ENCODE measurements around the gene TLE2.
A peak's percentile ranks its signal among the peaks of the same experiment; 100 is the strongest.

The TLE2 gene

DNA sequence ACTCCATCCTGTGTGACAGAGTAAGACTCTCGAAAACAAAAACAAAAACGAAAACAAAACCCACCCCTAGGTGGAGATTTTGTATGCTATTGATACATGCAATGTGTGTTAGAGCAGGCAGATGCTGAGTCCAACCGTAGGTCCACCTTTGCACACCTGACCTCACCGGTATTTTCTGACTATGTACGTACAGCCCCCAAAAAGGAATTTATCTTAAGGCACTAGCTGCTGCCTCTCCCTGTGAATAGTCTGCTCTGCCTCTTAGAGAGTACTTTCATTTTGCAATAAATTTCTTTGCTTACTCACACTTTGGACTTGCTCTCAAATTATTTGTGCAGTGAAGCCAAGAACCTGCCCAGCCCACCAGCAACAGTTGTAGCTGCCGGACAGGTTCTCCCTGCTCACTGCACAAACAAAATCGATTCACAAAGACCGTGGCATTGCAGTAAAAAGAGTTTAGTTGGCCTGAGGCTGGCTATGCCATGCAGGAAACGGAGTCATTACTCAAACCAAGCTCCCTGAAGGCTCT, 76.1 kb downstream of the TLE2 start:
- Histone ChIP-seq H2AFZ (ENCODE audit: low read length) (peak overlapping the region; percentile 74), H3K4me2 (ENCODE audit: low read depth, low read length) (peak overlapping the region; percentile 85), H3K79me2 (ENCODE audit: low read length) (no peaks in the 10 kb centered on the region), H3K27me3 (replicated peaks; ENCODE audit: insufficient read depth, low read length) (peaks cover 69% of the 10 kb centered on the region), H3K4me3 (ENCODE audit: low read length) (peak overlapping the region; percentile 50), H4K20me1 (ENCODE audit: insufficient read depth, low read length) (no peaks in the 10 kb centered on the region; the same call in 1 of the 2 replicates), H3K9ac (ENCODE audit: low read length) (no peak overlapping the region; the same call in 1 of the 2 replicates), H3K4me1 (ENCODE audit: low read length) (0 out of 2 replicates have a peak, but pooled peaks cover 2% of the 10 kb centered on the region), H3K9me3 (replicated peaks; ENCODE audit: insufficient read depth, low read length) (no peaks in the 10 kb centered on the region), H3F3A (ENCODE audit: insufficient read depth, low read length) (no peaks in the 10 kb centered on the region), H3K9me2 (replicated peaks; ENCODE audit: insufficient read depth, low read length) (no peaks in the 10 kb centered on the region), H3K36me3 (replicated peaks; ENCODE audit: insufficient read depth, low read length) (no peaks in the 10 kb centered on the region), H3K27ac (ENCODE audit: low read length) (no peak overlapping the region)
- peak; percentile 52 for DNase-seq
- TF ChIP-seq CTCF (IDR thresholded peaks at IDR 0.05; ENCODE audit: low read length) (no peak), EZH2 (optimal IDR thresholded peaks at IDR 0.05; ENCODE audit: low read depth, low read length) (no peak), EZH2phosphoT487 (IDR thresholded peaks at IDR 0.05; ENCODE audit: low read length) (no peak)

GRCh38 chr19:2950286-2951124, 78.6 kb downstream of the TLE2 start:
- TF ChIP-seq CTCF (IDR thresholded peaks at IDR 0.05; ENCODE audit: low read length) (no peak), EZH2phosphoT487 (IDR thresholded peaks at IDR 0.05; ENCODE audit: low read length) (no peak), EZH2 (optimal IDR thresholded peaks at IDR 0.05; ENCODE audit: low read depth, low read length) (no peak)
- Histone ChIP-seq H3K9me2 (replicated peaks; ENCODE audit: insufficient read depth, low read length) (no peaks in the 10 kb centered on the region), H2AFZ (ENCODE audit: low read length) (peak overlapping the region; percentile 77), H4K20me1 (ENCODE audit: insufficient read depth, low read length) (no peaks in the 10 kb centered on the region), H3K4me1 (ENCODE audit: low read length) (0 out of 2 replicates have a peak, but pooled peaks cover 2% of the 10 kb centered on the region), H3K9ac (ENCODE audit: low read length) (peak overlapping the region; percentile 5; the same call in 1 of the 2 replicates), H3K9me3 (replicated peaks; ENCODE audit: insufficient read depth, low read length) (no peaks in the 10 kb centered on the region), H3F3A (ENCODE audit: insufficient read depth, low read length) (no peaks in the 10 kb centered on the region), H3K27me3 (replicated peaks; ENCODE audit: insufficient read depth, low read length) (peaks cover 75% of the 10 kb centered on the region), H3K36me3 (replicated peaks; ENCODE audit: insufficient read depth, low read length) (no peaks in the 10 kb centered on the region), H3K4me3 (ENCODE audit: low read length) (peak overlapping the region; percentile 62), H3K4me2 (ENCODE audit: low read depth, low read length) (peak overlapping the region; percentile 58), H3K27ac (ENCODE audit: low read length) (no peak overlapping the region), H3K79me2 (ENCODE audit: low read length) (no peaks in the 10 kb centered on the region)
- DNase-seq: peak; percentile 86

DNA sequence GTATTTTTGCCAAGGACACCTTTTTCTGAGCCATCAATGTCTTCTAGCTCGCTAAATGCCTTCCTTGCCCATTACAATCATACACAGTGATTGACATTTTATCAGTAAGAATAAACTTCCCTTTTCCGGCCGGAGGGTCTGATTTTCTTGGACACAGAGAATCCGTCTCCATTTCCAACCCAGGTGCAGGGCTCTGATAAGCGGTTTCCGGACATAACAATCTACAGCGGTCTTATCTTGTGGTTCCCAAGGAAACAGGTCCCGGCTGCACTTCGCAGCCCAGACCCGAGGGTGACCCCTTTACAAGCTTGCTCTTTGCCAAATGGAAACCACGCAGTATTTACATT, 79.2 kb downstream of the TLE2 start:
- Histone ChIP-seq H3K27me3 (replicated peaks; ENCODE audit: insufficient read depth, low read length) (peaks cover 75% of the 10 kb centered on the region), H4K20me1 (ENCODE audit: insufficient read depth, low read length) (no peaks in the 10 kb centered on the region), H3K4me2 (ENCODE audit: low read depth, low read length) (peak overlapping the region; percentile 58), H3K27ac (ENCODE audit: low read length) (no peak overlapping the region), H3K4me1 (ENCODE audit: low read length) (0 out of 2 replicates have a peak, but pooled peaks cover 2% of the 10 kb centered on the region), H3K9me2 (replicated peaks; ENCODE audit: insufficient read depth, low read length) (no peaks in the 10 kb centered on the region), H3F3A (ENCODE audit: insufficient read depth, low read length) (no peaks in the 10 kb centered on the region), H3K9ac (ENCODE audit: low read length) (peak overlapping the region; percentile 5; the same call in 1 of the 2 replicates), H3K79me2 (ENCODE audit: low read length) (no peaks in the 10 kb centered on the region), H3K36me3 (replicated peaks; ENCODE audit: insufficient read depth, low read length) (no peaks in the 10 kb centered on the region), H2AFZ (ENCODE audit: low read length) (peak overlapping the region; percentile 77), H3K9me3 (replicated peaks; ENCODE audit: insufficient read depth, low read length) (no peaks in the 10 kb centered on the region), H3K4me3 (ENCODE audit: low read length) (peak overlapping the region; percentile 62)
- DNase-seq: no peak
- TF ChIP-seq EZH2phosphoT487 (IDR thresholded peaks at IDR 0.05; ENCODE audit: low read length) (no peak), EZH2 (optimal IDR thresholded peaks at IDR 0.05; ENCODE audit: low read depth, low read length) (no peak), CTCF (IDR thresholded peaks at IDR 0.05; ENCODE audit: low read length) (no peak)
